ENCODE measurements around the gene SSBP4.

Gene SSBP4

DNA sequence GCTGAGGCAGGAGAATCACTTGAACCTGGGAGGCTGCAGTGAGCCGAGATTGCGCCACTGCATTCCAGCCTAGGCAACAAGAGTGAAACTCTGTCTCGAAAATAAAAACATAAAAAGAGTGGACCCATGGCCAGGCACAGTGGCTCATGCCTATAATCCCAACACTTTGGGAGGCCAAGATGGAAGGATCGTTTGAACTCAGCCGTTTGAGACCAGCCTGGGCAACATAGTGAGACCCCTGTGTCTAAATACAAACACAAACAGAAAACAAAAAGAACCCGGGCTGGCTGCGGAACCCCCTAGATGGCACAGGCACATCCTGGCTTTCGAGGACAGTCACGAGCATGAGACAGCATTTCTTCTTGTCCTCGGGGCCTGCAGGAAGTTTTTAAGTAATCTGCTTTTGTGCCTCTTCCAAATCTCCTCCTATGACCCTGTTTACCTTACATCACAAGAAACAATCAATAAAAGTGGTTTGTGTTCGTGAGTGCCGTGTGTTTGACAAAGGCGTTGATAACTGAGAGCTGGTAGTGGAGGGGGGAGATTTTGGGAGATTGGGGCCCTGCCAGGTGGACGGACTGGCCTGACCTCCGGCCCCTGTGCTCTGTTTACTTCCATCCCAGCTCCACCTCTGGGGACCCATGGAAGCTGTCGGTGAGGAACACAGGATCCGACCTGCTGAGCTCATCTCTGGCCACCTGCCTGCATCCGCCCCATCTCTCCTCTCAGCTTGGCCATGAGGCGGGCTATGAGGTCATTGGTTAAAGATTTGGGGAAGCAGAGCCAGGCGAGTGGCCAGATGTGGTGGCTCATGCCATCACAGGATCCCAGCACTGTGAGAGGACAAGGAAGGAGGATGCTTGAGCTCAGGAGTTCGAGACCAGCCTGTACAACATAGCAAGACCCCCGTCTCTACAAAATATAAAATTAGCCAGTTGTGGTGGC, 39.1 kb upstream of the SSBP4 start:
- TF ChIP-seq MAX (IDR thresholded peaks at IDR 0.05) (peak; percentile 38; the same call in 1 of the 2 replicates), NFIC (IDR thresholded peaks at IDR 0.05) (peak; percentile 71), EP300 (IDR thresholded peaks at IDR 0.05; ENCODE audit: borderline replicate concordance) (peak; percentile 31; the same call in 1 of the 2 replicates), TCF12 (IDR thresholded peaks at IDR 0.05; ENCODE audit: low read depth) (peak; percentile 47; the same call in 1 of the 2 replicates), RAD21 (IDR thresholded peaks at IDR 0.05; ENCODE audit: low read depth) (no peak)

- TF ChIP-seq MAX (IDR thresholded peaks at IDR 0.05) (no peak), NFIC (IDR thresholded peaks at IDR 0.05) (no peak), TEAD4 (IDR thresholded peaks at IDR 0.05) (no peak), CEBPB (IDR thresholded peaks at IDR 0.05) (no peak), EP300 (IDR thresholded peaks at IDR 0.05; ENCODE audit: borderline replicate concordance) (no peak), ZBTB7A (IDR thresholded peaks at IDR 0.05; ENCODE audit: low read depth) (no peak), RAD21 (IDR thresholded peaks at IDR 0.05; ENCODE audit: low read depth) (no peak), EGR1 (IDR thresholded peaks at IDR 0.05) (no peak), CREB1 (IDR thresholded peaks at IDR 0.05; ENCODE audit: low read depth) (no peak), TAF1 (IDR thresholded peaks at IDR 0.05; ENCODE audit: low read depth) (no peak), FOXM1 (IDR thresholded peaks at IDR 0.05; ENCODE audit: borderline replicate concordance, low read depth) (no peak), YY1 (IDR thresholded peaks at IDR 0.05; ENCODE audit: low read depth) (no peak), TCF12 (IDR thresholded peaks at IDR 0.05; ENCODE audit: low read depth) (no peak)
- TF ChIP-seq, protein P1, sequence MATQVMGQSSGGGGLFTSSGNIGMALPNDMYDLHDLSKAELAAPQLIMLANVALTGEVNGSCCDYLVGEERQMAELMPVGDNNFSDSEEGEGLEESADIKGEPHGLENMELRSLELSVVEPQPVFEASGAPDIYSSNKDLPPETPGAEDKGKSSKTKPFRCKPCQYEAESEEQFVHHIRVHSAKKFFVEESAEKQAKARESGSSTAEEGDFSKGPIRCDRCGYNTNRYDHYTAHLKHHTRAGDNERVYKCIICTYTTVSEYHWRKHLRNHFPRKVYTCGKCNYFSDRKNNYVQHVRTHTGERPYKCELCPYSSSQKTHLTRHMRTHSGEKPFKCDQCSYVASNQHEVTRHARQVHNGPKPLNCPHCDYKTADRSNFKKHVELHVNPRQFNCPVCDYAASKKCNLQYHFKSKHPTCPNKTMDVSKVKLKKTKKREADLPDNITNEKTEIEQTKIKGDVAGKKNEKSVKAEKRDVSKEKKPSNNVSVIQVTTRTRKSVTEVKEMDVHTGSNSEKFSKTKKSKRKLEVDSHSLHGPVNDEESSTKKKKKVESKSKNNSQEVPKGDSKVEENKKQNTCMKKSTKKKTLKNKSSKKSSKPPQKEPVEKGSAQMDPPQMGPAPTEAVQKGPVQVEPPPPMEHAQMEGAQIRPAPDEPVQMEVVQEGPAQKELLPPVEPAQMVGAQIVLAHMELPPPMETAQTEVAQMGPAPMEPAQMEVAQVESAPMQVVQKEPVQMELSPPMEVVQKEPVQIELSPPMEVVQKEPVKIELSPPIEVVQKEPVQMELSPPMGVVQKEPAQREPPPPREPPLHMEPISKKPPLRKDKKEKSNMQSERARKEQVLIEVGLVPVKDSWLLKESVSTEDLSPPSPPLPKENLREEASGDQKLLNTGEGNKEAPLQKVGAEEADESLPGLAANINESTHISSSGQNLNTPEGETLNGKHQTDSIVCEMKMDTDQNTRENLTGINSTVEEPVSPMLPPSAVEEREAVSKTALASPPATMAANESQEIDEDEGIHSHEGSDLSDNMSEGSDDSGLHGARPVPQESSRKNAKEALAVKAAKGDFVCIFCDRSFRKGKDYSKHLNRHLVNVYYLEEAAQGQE (IDR thresholded peaks at IDR 0.05; ENCODE audit: low read depth) = no peak
- TF ChIP-seq, protein P2, sequence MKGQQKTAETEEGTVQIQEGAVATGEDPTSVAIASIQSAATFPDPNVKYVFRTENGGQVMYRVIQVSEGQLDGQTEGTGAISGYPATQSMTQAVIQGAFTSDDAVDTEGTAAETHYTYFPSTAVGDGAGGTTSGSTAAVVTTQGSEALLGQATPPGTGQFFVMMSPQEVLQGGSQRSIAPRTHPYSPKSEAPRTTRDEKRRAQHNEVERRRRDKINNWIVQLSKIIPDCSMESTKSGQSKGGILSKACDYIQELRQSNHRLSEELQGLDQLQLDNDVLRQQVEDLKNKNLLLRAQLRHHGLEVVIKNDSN (IDR thresholded peaks at IDR 0.05) = no peak
Observed at GRCh38 chr19:18380843-18381242, 38.4 kb upstream of the SSBP4 start.

DNA sequence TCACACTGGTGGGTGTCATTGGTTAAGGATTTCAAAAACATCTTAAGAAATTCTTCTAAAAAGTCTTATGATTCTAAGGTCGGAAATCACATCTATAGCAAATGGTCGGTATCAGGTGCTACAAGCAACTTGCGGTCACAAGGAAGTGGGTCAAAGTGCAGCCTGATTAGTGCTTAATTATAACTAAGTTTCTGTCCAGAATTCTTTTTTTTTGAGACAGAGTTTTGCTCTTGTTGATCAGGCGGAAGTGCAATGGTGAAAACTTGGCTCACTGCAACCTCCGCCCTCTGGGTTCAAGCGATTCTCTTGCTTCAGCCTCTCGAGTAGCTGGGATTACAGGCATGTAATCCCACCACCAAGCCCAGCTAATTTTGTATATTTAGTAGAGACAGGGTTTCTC, 34.4 kb upstream of the SSBP4 start:
- TF ChIP-seq RAD21 (IDR thresholded peaks at IDR 0.05; ENCODE audit: low read depth) = no peak
- TF ChIP-seq TAF1 (IDR thresholded peaks at IDR 0.05; ENCODE audit: low read depth) = no peak
- TF ChIP-seq EGR1 (IDR thresholded peaks at IDR 0.05) = no peak
- TF ChIP-seq CREB1 (IDR thresholded peaks at IDR 0.05; ENCODE audit: low read depth) = no peak
- TF ChIP-seq, protein P1 (IDR thresholded peaks at IDR 0.05; ENCODE audit: low read depth) = no peak
- no peak for TF ChIP-seq TEAD4 (IDR thresholded peaks at IDR 0.05)
- no peak for TF ChIP-seq YY1 (IDR thresholded peaks at IDR 0.05; ENCODE audit: low read depth)
- TF ChIP-seq FOXM1 (IDR thresholded peaks at IDR 0.05; ENCODE audit: borderline replicate concordance, low read depth) = no peak
- TF ChIP-seq, protein P2 (IDR thresholded peaks at IDR 0.05) = no peak
- no peak for TF ChIP-seq TCF12 (IDR thresholded peaks at IDR 0.05; ENCODE audit: low read depth)
- TF ChIP-seq EP300 (IDR thresholded peaks at IDR 0.05; ENCODE audit: borderline replicate concordance) = no peak
- no peak for TF ChIP-seq CEBPB (IDR thresholded peaks at IDR 0.05)
- TF ChIP-seq NFIC (IDR thresholded peaks at IDR 0.05) = no peak
- TF ChIP-seq MAX (IDR thresholded peaks at IDR 0.05) = no peak
- no peak for TF ChIP-seq ZBTB7A (IDR thresholded peaks at IDR 0.05; ENCODE audit: low read depth)

DNA sequence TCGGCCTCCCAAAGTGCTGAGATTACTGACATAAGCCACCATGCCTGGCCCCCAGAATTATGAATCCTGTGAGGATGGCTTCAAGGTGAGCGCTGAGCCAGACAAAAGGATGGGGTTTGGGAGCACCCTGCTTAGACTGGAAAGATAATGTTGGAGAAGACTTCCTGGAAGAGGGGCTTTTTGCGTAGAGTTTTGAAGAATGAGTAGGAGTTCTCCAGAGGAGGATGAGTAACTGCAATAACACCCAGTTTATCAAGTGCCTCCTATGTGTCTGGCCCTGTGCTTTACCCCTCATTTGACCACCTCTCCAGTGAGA, 33.9 kb upstream of the SSBP4 start:
- TF ChIP-seq CEBPB (IDR thresholded peaks at IDR 0.05) (no peak), EP300 (IDR thresholded peaks at IDR 0.05; ENCODE audit: borderline replicate concordance) (no peak), ZBTB7A (IDR thresholded peaks at IDR 0.05; ENCODE audit: low read depth) (0 out of 2 replicates have a peak, but pooled peaks have one; percentile 2)

DNA sequence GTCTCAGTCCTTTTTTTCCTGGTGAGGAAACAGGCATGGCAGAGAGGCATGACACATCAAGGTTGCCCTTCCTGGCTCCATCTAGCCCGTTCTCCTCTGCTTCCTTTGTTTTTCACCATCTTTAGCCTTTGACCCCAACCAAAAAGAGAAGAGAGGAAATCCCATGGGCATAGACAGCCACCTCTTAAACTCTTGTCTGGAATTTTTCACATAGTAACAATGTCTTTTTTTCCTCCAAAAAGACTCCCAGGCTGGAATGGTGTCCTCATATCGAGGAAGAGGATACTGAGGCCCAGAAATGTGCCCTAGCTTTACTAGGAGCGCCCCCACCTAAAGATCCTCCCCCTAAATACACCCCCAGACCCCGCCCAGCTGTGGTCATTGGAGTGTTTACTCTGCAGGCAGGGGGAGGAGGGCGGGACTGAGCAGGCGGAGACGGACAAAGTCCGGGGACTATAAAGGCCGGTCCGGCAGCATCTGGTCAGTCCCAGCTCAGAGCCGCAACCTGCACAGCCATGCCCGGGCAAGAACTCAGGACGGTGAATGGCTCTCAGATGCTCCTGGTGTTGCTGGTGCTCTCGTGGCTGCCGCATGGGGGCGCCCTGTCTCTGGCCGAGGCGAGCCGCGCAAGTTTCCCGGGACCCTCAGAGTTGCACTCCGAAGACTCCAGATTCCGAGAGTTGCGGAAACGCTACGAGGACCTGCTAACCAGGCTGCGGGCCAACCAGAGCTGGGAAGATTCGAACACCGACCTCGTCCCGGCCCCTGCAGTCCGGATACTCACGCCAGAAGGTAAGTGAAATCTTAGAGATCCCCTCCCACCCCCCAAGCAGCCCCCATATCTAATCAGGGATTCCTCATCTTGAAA, 33.3 kb upstream of the SSBP4 start, which contains the start of gene GDF15:
Gene GDF15 (plus strand): TSS at position 484 of the 868 bp plus-strand sequence. CDS start 32 bp downstream, at position 516.
- TF ChIP-seq, protein P1 (IDR thresholded peaks at IDR 0.05; ENCODE audit: low read depth) = no peak
- TF ChIP-seq YY1 (IDR thresholded peaks at IDR 0.05; ENCODE audit: low read depth) = no peak
- TF ChIP-seq EP300 (IDR thresholded peaks at IDR 0.05; ENCODE audit: borderline replicate concordance) = peak; percentile 28; the same call in 1 of the 2 replicates
- TF ChIP-seq ZBTB7A (IDR thresholded peaks at IDR 0.05; ENCODE audit: low read depth) = 0 out of 2 replicates have a peak, but pooled peaks have one; percentile 24
- no peak for TF ChIP-seq FOXM1 (IDR thresholded peaks at IDR 0.05; ENCODE audit: borderline replicate concordance, low read depth)
- TF ChIP-seq EGR1 (IDR thresholded peaks at IDR 0.05) = no peak
- peak; percentile 51 for TF ChIP-seq RAD21 (IDR thresholded peaks at IDR 0.05; ENCODE audit: low read depth)
- TF ChIP-seq, protein P2 (IDR thresholded peaks at IDR 0.05) = no peak

Data from Ishikawa (cell line).